Heart left ventricle (tissue), 16 donors: ENCODE data around the gene LSM12. TPM values are rescaled to one million over a fixed set of nuclear protein-coding genes. Genes with fewer than 3 reads are reported as not detected.

Source experiments
- ATAC-seq, 4 donors: fragments of 200-7000 bp; cut with Tn5 transposase; one replicate each; pipeline ENCODE4 v1.9.1; 2020 to 2022; ENCODE audit warnings: moderate library complexity in 4 of 4, mild to moderate bottlenecking in 3 of 4, moderate number of reproducible peaks in 1 of 4
- DNase-seq, 5 donors: peaks; one replicate each; pipeline ENCODE4 v3.0.0-alpha.2; 2020
- H3K27ac ChIP-seq, 12 donors: fragments of 200-600 bp; sonication (generic) in 4 of 12; one replicate each; pipeline versions ENCODE4 v1.5.0 to v1.8.0; 2016 to 2022; ENCODE audit warnings: mild to moderate bottlenecking in 2 of 12
- H3K27me3 ChIP-seq, 9 donors: fragments of 200-600 bp; sonication (generic) in 2 of 9; one replicate each; pipeline versions ENCODE4 v1.5.1 to v1.8.0; 2016 to 2022; ENCODE audit warnings: mild to moderate bottlenecking in 3 of 9
- H3K36me3 ChIP-seq, 9 donors: fragments of 200-600 bp; sonication (generic) in 2 of 9; one replicate each; pipeline versions ENCODE4 v1.5.0 to v1.8.0; 2018 to 2022; ENCODE audit warnings: mild to moderate bottlenecking in 2 of 9
- H3K4me1 ChIP-seq, 12 donors: fragments of 200-600 bp; sonication (generic) in 4 of 12; one replicate each; pipeline versions ENCODE4 v1.5.0 to v1.8.0; 2016 to 2022; ENCODE audit warnings: mild to moderate bottlenecking in 3 of 12
- H3K4me3 ChIP-seq, 12 donors: fragments of 200-600 bp; sonication (generic) in 4 of 12; one replicate each; pipeline versions ENCODE4 v1.5.0 to v1.8.0; 2017 to 2022; ENCODE audit warnings: mild to moderate bottlenecking in 9 of 12, moderate library complexity in 4 of 12
- H3K9me3 ChIP-seq, 12 donors: fragments of 200-600 bp; sonication (generic) in 4 of 12; one replicate each; pipeline versions ENCODE4 v1.5.0 to v1.8.0; 2016 to 2022; ENCODE audit warnings: mild to moderate bottlenecking in 1 of 12
- CTCF ChIP-seq, 12 donors: fragments of 200-600 bp; sonication (generic) in 4 of 12; IDR thresholded peaks; one replicate each; pipeline versions ENCODE4 v1.5.0 to v1.8.0; 2018 to 2022; ENCODE audit warnings: antibody characterized with exemption in 12 of 12, mild to moderate bottlenecking in 5 of 12
- POLR2A ChIP-seq, 2 donors: fragments of 450-650 bp; IDR thresholded peaks; one replicate each; pipeline ENCODE4 v1.6.1; 2017; ENCODE audit warnings: antibody characterized with exemption in 2 of 2, mild to moderate bottlenecking in 2 of 2, moderate library complexity in 2 of 2
- WGBS, 4 donors: extraction: QIAGEN DNeasy Blood & Tissue Kit in 2 of 4; methylation state at CpG; one replicate each; pipeline versions ENCODE4 v1.1.5 to v1.1.7; 2013 to 2018; 5-methylcytosine and 5-hydroxymethylcytosine counted together
- intact Hi-C, 10 donors: fragments of 100-400 bp; cut with DNase I; formaldehyde crosslinking; loops; one replicate each; pipeline versions ENCODE4 v1.11.1 to v1.14.2; 2022
- polyA plus RNA-seq, 2 donors: library from polyadenylated mRNA; stranded (reverse); fragments of 200-250 nt; gene quantifications; one replicate each; pipeline ENCODE4 v1.2.3, GENCODE V29; 2013
- total RNA-seq, 9 donors: library from RNA; depleted of rRNA in 2 of 9; stranded (reverse); fragments of >200 nt in 2 of 9; fragmentation: NEBNext Ultra II Directional in 3 of 9; extraction: Animal tissue kit (Norgen Biotek cat#: 25700) in 3 of 9; gene quantifications; one replicate each; pipeline versions ENCODE4 v1.1.0 to v1.2.4, GENCODE V29; 2016 to 2023
- donor health status: ischemic (EF 13 %, LVEDD 7.1; RV severe dilation, severe dysfunction).
- donor health status: healthy with polysubstance abuse.
- donor health status: DM: no; HTN: yes; CAD: no.
- donor health status: DM: no; HTN: no; CAD: no.
- donor health status: ischemic (EF 25% LVEDD 6.9; RV normal size, moderate dysfunction).
- donor health status: ischemic (EF 25% LVEDD 5.7; RV mildly dilated, moderate dysfunction).
- donor health status: healthy.
- donor health status: DM: yes; HTN: yes; CAD: no.
- donor health status: ischemic (EF 35%, LVEDD 5.7; RV mildly dilated, moderate dysfunction).
- donor health status: nonischemic (EF 11% LVEDD 7.7; RV severe dilation, severe dysfunction).
- donor health status: DM: yes; HTN: yes; CAD: no.
- donor health status: PGD.
- donor health status: ischemic (EF 29% LVEDD 5.4; RV normal size, mild dysfunction).
- donor health status: nonischemic (EF 23%, LVEDD 6.1; RV moderate dilation, normal function).

LSM12 gene
- total and polyA plus RNA-seq, 11 donors, result 30.8 to 55.6 (median 43.7) TPM

GRCh38 chr17:44091200-44091997 is 24.9 kb upstream of the LSM12 start:
- no peak overlapping the region for H3K4me3 ChIP-seq
- 69 to 79% (median 76%) methylated on average over 5 to 14 of the region's 14 CpGs for WGBS, 4 donors
- H3K27ac ChIP-seq, result no peak overlapping the region
- intact Hi-C loops, result loop anchor here in 1 of 10 donors (10.0 kb wide), 1 partner anchor 57 kb away; no protein-coding TSS in a partner anchor
- TF ChIP-seq POLR2A (IDR thresholded peaks at IDR 0.05) (no peak), CTCF (IDR thresholded peaks at IDR 0.05) (no peak)
- no peak for DNase-seq
- peaks cover 0 to 75% (median 66%) of the 10 kb centered on the region in 9 donors for H3K36me3 ChIP-seq
- no peaks in the 10 kb centered on the region for H3K9me3 ChIP-seq
- H3K27me3 ChIP-seq, result no peaks in the 10 kb centered on the region
- peaks cover 0 to 28% (median 19%) of the 10 kb centered on the region in 12 donors for H3K4me1 ChIP-seq
- ATAC-seq, result no peak

GRCh38 chr17:44088254-44088653 is 21.8 kb upstream of the LSM12 start:
- intact Hi-C loops, result no loop called here
- no peaks in the 10 kb centered on the region for H3K9me3 ChIP-seq
- no peaks in the 10 kb centered on the region for H3K27me3 ChIP-seq
- H3K27ac ChIP-seq, result no peak overlapping the region
- peaks cover 0 to 100% (median 88%) of the 10 kb centered on the region in 9 donors for H3K36me3 ChIP-seq
- H3K4me3 ChIP-seq, result no peak overlapping the region
- DNase-seq, result no peak
- H3K4me1 ChIP-seq, result peaks cover 0 to 8% (median 0%) of the 10 kb centered on the region in 12 donors
- TF ChIP-seq POLR2A (IDR thresholded peaks at IDR 0.05) (no peak), CTCF (IDR thresholded peaks at IDR 0.05) (no peak)
- no peak for ATAC-seq
- 93 to 95% (median 94%) methylated on average over 16 of the region's 16 CpGs for WGBS, 4 donors

GRCh38 chr17:44087319-44087718 is 20.8 kb upstream of the LSM12 start:
- Histone ChIP-seq H3K4me1 (peaks cover 0 to 8% (median 0%) of the 10 kb centered on the region in 12 donors), H3K36me3 (peaks cover 0 to 100% (median 88%) of the 10 kb centered on the region in 9 donors), H3K9me3 (no peaks in the 10 kb centered on the region), H3K4me3 (no peak overlapping the region), H3K27ac (peak overlapping the region in 1 of 12 donors; percentile 23), H3K27me3 (no peaks in the 10 kb centered on the region)
- intact Hi-C loops, result no loop called here
- WGBS, 4 donors, result 58 to 71% (median 66%) methylated on average over 7 to 8 of the region's 8 CpGs
- ATAC-seq, result no peak
- no peak for TF ChIP-seq CTCF (IDR thresholded peaks at IDR 0.05)
- TF ChIP-seq POLR2A (IDR thresholded peaks at IDR 0.05), result no peak
- DNase-seq, result no peak
